GM13977 (cell line): Measurements from ENCODE around the gene CDC42BPA.
"Not testable (repeated sequence)": the region's sequence is repeated elsewhere in the genome, so short reads cannot be mapped to it uniquely, and the experiment has no call there.

Source experiments
- DNase-seq: peaks from one replicate; pipeline ENCODE4 v3.0.0; 2012; ENCODE audit warnings: low spot score
- CTCF ChIP-seq: IDR thresholded peaks from 2 replicates; pipeline ENCODE4 v1.5.1; 2012; ENCODE audit warnings: mild to moderate bottlenecking, control low read depth; ENCODE audit not compliant: insufficient read depth; ENCODE audit errors: extremely low read depth, missing control alignments
- in situ Hi-C: fragments of 300-500 bp; cut with MboI; formaldehyde crosslinking; loops from one replicate; pipeline ENCODE4 v1.12.0; 2022; ENCODE audit warnings: low sequenced_read_pairs, low pct_unique_long_range_greater_than_20kb, mixed read lengths, inconsistent platforms; ENCODE audit not compliant: unreplicated experiment

Gene CDC42BPA

GRCh38 chr1:227136210-227136820 lies 182.0 kb downstream of the CDC42BPA start:
- TF ChIP-seq CTCF = no peak
- in situ Hi-C loops = no loop called here
- no peak for DNase-seq

- no peak for TF ChIP-seq CTCF
- no peak for DNase-seq
- in situ Hi-C loops = no loop called here
Observed at GRCh38 chr1:227134686-227135314, 183.5 kb downstream of the CDC42BPA start.

- DNase-seq, in situ Hi-C loops: not testable (repeated sequence)
Observed at GRCh38 chr1:227132695-227133094, 185.6 kb downstream of the CDC42BPA start.

- DNase-seq = peak; percentile 15
- in situ Hi-C loops = no loop called here
Observed at GRCh38 chr1:227131193-227131592, 187.1 kb downstream of the CDC42BPA start.

GRCh38 chr1:227127891-227128290 lies 190.4 kb downstream of the CDC42BPA start:
- TF ChIP-seq CTCF = no peak
- DNase-seq = peak; percentile 38
- in situ Hi-C loops = no loop called here

More at GRCh38 chr1:227131193-227131592, 187.1 kb downstream of the CDC42BPA start:
- peak; percentile 12 for TF ChIP-seq CTCF

- no peak for DNase-seq
- no peak for TF ChIP-seq CTCF
- in situ Hi-C loops = no loop called here
Observed at GRCh38 chr1:227125929-227126545, 192.3 kb downstream of the CDC42BPA start.

- in situ Hi-C loops = no loop called here
- DNase-seq = no peak
- no peak for TF ChIP-seq CTCF
Observed at GRCh38 chr1:227124473-227124872, 193.8 kb downstream of the CDC42BPA start.
